Left renal pelvis (tissue), 4 donors: ENCODE data around the gene CWC27. TPM values are rescaled to one million over a fixed set of nuclear protein-coding genes. Genes with fewer than 3 reads are reported as not detected.
"Not testable (repeated sequence)": the region's sequence is repeated elsewhere in the genome, so short reads cannot be mapped to it uniquely, and the experiment has no call there.

Experiments
- DNase-seq, 4 donors: peaks; one replicate each; pipeline ENCODE4 v3.0.0-alpha.2; 2013; ENCODE audit warnings: low read depth in 4 of 4, low spot score in 3 of 4
- polyA plus RNA-seq, 4 donors: library from polyadenylated mRNA; unstranded; fragments of 120-200 nt; gene quantifications; one replicate each; pipeline ENCODE4 v1.2.1, GENCODE V29; 2013; ENCODE audit not compliant: insufficient read length in 4 of 4

The CWC27 gene
- polyA plus RNA-seq, 4 donors: 33.1 to 46.9 (median 37.6) TPM

- no peak for DNase-seq
Measured at GRCh38 chr5:64786372-64786771, 17.6 kb downstream of the CWC27 start.

- no peak for DNase-seq
Measured at GRCh38 chr5:64788156-64788555, 19.4 kb downstream of the CWC27 start.

- DNase-seq: no peak
Measured at GRCh38 chr5:64789457-64789856, 20.7 kb downstream of the CWC27 start.

GRCh38 chr5:64790210-64790609 is 21.5 kb downstream of the CWC27 start:
- no peak for DNase-seq

DNA sequence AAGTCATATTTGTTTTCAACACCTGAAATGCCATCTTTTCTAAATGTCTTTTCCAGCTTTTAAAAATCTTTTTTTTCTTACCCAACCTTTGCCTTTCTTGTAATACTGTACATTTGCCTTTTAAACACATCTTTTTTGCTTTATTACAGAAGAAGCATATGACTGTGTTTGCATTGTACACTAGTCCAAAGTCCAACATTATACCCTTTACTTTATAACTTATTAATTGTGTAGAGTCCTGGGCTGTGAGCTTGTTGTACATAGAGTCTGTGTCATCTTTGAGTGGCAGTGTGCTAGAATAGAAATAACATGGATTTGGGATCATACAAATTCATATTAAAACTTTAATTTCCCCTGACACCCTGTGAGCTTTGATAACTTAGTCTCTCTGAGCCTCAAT is 23.7 kb downstream of the CWC27 start:
- DNase-seq: no peak

DNA sequence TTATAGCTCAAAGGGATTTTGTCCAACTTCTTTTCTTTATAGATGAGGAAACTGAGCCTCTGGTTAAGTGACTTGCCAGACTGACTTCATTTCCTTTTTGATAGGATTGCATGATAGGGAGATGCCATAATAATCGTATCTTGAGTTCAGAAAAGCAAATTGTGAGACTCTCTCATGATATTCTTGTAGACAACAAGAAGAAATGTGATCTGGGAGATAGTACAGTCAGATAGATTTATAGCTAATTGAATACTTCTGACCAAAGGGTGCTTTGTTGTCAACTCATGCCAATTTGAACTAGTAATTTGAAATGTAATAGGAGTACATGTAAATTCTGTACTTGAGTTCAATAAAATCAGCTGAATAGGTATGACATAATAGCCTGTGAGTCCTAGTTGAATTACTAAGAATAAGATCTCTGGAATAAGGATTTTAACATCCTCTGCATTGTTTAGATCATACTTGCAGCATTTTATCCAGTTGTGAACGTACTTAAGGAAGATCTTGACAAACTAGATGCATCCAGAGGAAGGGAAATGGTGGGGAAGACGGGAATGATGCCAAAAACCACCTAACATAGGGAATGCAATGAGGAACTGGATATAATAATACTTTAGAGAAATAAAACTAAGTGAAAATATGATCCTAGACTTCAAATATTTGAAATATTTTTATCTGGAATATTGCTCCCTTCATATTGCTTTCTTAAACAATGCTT is 25.5 kb downstream of the CWC27 start:
- no peak for DNase-seq

- DNase-seq: no peak
Measured at GRCh38 chr5:64796301-64796700, 27.6 kb downstream of the CWC27 start.

DNA sequence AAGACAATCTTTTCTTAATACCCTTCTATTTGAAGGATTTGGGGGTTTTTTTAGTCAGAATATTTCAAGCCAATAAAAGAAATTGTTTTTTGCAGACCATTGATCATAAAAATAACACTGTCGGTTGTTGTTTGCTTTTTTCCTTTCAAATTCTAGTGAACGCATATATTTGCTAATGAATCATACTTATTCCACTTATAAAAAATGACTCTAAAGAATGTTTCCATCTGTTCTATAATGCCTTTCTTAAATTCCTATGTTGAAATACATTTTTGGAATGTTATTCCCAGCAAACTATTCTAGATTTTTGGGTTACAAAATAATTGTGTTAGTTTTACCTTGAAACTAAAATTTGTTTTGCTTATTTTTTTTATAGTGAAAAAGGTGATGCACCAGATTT is 32.2 kb downstream of the CWC27 start:
- no peak for DNase-seq

GRCh38 chr5:64806537-64806936 is 37.8 kb downstream of the CWC27 start:
- no peak for DNase-seq

DNA sequence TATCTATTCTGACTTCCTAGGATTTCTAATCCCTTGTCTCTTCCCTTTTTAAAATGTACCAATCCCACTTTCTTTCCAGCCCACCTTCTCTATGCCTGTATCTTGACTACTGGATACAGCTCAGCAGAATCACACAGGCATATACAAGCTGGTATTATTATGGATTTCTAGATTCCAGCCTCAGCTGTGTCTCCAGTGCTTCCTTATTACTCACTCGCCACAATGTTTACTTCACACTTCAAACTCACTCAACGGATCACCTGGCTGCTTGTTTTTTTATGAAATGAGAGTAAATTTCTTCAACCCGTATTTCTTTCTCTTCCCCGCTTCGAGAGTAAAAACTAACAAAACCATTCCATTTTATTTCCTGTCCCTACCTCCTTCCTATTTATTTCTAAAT is 38.8 kb downstream of the CWC27 start:
- no peak for DNase-seq

DNA sequence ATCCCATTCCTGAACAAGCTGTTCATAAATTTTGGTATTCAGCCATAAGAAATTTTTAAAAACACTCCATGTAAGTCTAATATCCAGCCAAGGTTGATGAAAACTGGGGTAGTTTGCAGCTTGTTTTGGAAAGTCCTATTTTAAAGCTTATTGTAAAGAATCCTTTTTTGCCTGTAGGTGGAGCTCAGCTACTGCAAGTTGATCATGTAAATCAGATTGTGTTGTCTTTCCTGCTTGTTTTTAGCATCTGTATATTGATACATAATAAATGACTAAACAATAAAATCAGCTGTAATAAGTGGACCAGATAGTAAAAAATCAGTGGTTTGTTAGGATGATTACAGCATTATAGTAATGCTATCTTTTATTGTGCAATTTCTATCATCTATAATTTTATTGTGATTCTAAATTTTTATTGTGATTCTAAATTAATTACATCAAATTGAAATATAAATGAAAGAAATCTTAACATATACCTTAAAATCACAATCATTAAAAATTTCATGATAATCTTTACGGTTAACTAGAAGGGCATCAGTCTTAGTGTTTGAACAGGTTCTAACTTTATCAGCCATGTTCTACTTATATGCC is 42.4 kb downstream of the CWC27 start:
- DNase-seq: peak; percentile 4 to 22 (median 17)

DNA sequence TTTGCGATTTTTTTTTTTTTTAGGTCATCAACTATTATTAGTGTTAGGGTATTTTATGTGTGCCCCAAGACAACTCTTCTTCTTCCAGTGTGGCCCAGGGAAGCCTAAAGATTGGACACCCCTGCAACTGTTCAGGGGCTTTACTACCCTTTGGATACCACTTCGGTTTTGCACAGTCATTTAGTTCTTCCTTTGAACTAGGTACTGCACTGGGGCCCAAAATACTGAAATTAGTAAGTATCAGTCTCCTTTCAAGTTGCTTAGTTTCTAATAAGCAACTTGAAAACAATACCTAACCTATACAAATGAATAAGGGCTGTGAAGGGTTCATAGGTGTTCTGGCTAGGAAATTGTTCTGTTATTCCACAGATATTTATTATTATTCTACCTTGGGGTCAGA is 45.3 kb downstream of the CWC27 start:
- DNase-seq: no peak

GRCh38 chr5:64818245-64818644 is 49.5 kb downstream of the CWC27 start:
- no peak for DNase-seq

DNA sequence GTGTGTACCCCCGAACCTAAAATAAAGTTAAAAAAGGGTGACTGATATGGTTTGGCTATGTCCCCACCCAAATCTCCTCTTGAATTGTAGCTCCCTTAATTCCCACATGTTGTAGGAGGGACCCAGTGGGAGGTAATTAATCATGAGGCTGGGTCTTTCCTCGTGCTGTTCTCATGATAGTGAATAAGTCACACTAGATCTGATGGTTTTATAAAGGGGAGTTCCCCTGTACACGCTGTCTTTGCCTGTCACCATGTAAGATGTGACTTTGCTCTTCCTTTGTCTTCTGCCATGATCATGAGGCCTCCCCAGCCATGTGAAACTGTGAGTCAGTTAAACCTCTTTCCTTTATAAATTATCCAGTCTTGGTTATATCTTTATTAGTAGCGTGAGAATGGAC is 50.6 kb downstream of the CWC27 start:
- DNase-seq: not testable (repeated sequence)

- DNase-seq: no peak
Measured at GRCh38 chr5:64822320-64822719, 53.6 kb downstream of the CWC27 start.

DNA sequence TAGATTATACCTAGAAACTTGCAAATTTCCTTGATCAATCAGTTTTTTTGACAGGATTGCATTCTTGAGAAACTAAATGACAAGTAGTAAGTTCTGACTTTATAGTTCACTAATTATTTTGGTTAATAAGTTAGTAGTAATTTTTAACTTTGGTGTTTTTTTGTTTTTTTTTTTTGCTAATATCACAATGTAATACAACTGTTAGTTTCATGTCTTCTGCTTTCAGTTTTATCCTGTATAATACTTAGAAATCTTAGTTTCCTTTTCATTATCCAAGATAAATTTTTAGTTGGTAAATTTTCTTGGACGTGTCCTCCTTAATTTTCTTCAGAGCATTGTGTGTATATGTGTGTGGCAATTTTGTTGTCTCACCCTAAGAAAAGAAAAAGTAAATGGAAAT is 57.8 kb downstream of the CWC27 start:
- no peak for DNase-seq

DNA sequence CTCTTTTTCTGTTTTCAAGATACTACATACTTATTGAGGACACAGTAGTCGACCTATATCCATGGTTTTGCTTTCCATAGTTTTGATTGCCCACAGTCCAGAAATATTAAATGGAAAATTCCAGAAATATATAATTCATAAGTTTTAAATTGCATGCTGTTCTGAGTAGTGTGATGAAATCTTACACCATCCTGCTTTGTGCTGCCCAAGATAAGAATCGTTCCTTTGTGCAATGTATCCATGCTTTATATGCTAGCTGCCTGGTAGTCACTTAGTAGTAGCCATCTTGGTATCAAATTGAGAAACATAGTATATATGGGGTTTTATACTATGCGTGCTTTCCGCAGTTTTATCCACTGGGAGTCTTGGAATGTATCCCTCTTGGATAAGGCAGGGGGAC is 59.0 kb downstream of the CWC27 start:
- DNase-seq: no peak

- not testable (repeated sequence) for DNase-seq
Measured at GRCh38 chr5:64830650-64831049, 61.9 kb downstream of the CWC27 start.

DNA sequence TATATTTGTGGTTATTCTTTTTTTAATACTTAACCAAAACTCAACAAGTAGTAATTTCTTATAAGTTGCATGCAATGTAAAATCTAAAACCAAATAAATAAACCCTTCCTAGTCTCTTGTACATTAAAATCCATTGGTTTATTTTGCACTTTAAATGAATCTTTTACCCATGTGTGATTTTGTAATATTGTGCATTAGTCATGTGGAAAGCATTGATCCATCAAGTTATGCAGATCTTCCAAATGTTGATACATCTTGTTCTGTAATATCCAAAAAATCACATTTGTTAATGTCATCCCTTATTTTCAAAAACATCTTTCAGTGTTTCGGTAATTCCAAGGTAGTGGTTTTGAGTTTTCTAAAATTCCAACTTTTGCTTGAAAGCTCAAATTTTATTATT is 63.3 kb downstream of the CWC27 start:
- no peak for DNase-seq

DNA sequence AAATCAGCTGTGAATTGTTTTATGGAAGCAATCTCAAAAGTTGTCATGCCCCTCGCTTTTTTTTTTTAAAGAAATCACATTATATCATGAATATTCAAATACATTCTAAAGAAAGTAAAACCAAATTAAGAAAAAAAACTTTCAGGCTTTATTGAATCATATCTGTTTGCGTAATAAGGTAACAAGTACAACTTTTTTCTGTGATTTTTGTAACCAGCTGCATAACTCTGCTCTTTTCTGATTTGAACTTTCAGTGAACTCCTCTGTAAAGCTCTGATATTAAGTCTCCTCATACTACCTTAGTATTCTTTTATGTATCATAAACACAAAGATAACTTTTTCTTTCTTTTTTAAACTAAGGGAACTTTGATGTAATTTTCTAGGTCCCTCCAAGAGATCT is 65.3 kb downstream of the CWC27 start:
- DNase-seq: no peak

DNA sequence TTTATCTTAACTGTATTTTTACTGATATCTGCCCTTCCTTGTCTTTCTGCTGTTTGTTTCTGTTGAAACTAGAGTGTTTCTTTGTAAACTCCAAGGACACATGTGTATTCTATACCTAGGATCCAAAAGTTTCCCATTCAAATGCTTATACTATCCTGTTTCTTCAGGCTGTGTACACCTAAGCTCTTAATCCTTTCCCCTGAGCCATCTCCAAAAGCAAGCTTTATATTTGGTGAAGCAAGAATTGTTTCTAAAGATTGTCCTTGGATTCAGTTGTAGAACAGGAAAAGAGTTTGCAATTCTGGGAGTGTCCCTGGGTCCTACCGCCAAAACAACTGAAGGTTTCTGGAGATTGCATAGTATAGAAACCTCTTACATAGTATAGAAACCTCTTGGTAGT is 65.9 kb downstream of the CWC27 start:
- DNase-seq: no peak

DNA sequence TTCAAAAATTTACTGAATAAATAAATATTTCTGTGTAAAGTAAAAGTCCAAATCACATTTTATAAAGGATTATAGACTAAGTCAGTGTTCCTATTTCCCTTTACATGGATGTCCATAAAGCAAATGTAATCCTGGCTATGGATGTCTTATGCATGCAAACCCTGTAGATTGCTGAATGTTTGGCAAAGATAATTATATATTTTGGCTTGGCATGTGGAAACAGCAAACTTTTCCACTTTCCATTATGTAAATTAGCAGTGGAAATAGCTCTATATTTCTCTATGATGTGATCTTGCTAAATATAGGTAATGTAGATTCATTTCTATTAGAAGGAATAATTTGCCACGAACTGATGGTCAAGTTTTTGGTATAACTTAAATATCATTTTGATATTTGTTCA is 66.5 kb downstream of the CWC27 start:
- DNase-seq: no peak
